GM20000 (cell line): ENCODE measurements around the gene ZGPAT.
A peak's percentile ranks its signal among the peaks of the same experiment; 100 is the strongest.

Experiments
- DNase-seq: peaks from one replicate; pipeline ENCODE4 v3.0.0; 2012; ENCODE audit warnings: low spot score
- CTCF ChIP-seq: IDR thresholded peaks from 2 replicates; pipeline ENCODE4 v1.5.1; 2012; ENCODE audit warnings: mild to moderate bottlenecking, control low read depth; ENCODE audit errors: extremely low read depth, missing control alignments

The ZGPAT gene

DNA sequence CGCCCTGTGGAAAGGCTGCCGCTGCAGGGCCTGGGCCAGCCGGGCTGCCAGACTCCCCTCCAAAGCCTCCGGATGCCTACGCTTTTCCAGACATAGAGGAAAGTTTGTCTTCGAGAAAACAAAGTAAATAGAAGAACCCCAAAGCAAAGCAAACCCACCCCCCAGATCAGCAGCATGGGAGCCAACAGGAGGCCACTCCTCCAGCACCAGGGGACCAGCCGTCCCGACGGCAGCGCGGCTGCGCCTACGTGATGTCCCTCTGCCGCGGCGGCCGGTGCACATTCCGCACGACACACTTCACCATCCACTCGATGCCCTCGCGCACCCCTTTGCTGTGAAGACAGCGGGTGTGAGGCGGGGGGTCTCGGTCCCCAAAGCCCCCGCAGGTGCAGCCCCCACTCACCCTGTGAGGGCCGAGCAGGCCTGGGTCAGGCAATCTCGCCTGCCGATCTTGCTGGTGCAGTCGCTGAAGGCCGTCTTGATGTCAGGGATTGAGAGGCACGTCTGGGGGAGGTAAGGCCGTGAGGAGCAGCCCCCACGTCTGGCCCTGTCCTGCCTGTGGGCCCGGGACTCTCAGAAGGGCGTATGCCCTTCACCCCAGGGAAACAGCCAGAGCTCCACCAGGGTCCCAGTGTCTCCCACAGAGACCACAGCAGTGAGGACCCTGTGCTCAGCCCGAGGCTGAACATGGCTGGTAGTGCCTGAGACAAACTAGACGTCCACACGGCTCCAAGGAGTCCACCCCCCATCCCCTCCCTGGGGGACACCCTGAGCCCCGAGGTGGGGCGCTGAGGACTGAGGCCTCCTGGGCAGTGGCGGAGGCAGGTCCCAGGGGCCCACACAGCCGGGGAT is 7.4 kb upstream of the ZGPAT start:
- no peak for DNase-seq
- no peak for TF ChIP-seq CTCF

DNA sequence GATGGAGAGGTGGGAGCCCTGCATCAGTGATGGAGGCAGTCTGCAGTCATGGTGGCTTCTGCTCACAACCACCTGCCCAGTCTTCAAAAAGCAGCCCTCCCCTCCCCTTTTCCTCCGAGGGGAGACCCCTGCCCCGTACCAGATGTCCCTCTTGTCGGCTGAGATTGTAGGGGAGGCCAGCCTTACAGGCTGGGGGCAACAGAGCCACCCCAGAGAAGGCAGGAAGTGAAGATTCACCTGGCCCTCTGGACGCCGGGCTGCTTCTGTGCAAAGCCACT is 6.8 kb upstream of the ZGPAT start:
- no peak for DNase-seq
- no peak for TF ChIP-seq CTCF

DNA sequence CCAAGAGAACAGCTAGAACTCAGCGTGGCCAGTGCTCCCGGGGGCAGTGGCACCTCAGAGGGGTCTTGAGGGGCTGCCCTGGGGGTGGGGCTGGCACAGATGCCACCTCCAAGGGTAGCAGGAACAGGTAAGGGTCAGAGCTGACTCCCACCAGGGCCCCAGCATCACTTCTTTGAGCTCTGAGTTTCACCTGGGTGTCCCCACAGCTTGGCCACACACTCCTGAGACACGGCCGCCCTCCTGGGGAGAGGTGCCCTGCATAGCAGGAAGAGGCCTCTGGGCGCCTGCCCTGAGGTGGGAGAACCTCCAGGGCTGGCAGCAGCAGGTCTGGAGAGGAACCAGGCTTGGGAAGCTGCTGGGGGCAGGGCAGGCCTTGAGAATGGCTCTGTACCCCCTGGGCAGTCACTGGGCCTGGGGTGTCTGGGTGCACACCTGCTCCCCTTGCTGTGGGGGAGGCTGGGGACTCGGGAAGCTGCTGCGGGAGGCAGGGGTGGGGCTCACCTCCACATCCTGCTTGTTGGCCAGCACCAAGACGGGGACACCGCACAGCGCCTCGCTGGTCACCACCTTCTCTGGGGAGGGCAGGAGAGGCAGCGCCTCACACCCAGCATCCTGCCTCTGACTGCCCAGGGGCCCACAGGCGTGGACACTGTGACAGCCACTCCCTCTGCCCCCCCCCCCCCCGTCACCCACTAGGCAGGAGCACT is 6.4 kb upstream of the ZGPAT start:
- TF ChIP-seq CTCF, result no peak

DNA sequence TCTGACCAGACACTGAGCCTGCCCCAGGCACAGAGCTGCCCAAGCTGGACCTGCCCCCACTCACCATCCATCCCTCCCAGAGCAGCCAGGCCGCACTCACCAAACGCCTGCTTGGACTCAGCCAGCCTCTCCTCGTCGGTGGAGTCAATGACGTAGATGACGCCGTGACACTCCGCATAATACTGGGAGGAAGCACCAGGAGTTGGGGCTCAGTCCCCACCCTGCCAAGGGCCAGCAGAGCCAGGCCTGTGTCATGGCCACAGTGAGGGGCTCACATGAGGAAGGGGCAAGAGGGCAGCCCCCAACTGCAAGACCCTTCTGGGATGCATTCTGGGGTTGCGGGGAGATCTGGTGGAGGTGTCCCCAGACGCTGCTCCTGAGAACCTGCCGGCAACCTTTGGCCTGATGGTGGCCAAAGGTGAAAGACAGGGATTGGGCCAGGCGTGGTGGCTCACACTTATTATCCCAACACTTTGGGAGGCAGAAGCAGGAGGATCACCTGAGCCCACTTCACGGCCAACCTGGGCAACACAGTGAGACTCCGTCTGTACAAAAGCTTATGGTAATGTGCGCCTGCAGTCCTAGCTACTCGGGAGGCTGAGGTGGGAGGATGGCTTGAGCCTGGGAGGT is 5.7 kb upstream of the ZGPAT start:
- TF ChIP-seq CTCF, result no peak
- peak; percentile 4 for DNase-seq

More for the DNA sequence above, 6.4 kb upstream of the ZGPAT start:
- no peak for DNase-seq

DNA sequence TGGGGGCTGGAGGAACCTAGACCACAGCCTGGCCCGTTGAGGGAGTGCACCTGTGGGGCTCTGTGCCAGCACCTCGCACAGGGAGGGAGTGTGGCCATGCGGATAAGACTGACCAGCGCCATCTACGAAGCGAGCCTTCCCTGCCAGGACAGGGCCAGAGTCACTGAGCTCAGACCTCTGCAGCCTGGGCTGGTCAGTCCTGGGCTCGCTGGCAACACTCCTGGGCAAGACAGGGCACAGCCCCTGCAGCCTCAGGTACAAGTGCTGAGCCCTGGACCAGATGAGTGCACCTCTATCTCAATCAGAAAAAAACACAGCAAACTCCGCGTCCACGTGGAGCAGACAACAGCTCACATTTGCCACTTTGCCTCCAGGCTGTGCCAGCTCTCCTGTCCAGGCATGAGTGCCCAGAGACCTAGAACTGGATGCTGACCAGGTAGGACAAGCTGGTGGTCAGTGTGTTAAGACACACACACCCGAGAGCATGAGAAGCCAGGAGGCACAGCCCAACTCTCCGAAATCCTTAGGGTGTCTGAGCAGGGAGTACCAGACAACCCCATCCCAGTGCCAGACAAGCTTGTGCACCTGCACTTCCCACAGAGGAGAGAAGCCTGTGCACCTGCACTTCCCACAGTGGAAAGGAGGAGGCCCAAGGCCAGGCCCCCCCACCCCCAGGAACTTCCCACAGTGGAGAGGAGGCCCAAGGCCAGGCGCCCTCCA is 4.9 kb upstream of the ZGPAT start:
- no peak for TF ChIP-seq CTCF
- no peak for DNase-seq

GRCh38 chr20:63703471-63703975 is 4.3 kb upstream of the ZGPAT start:
- no peak for TF ChIP-seq CTCF
- no peak for DNase-seq
